Measurements from ENCODE around the gene PNKD.

DNA sequence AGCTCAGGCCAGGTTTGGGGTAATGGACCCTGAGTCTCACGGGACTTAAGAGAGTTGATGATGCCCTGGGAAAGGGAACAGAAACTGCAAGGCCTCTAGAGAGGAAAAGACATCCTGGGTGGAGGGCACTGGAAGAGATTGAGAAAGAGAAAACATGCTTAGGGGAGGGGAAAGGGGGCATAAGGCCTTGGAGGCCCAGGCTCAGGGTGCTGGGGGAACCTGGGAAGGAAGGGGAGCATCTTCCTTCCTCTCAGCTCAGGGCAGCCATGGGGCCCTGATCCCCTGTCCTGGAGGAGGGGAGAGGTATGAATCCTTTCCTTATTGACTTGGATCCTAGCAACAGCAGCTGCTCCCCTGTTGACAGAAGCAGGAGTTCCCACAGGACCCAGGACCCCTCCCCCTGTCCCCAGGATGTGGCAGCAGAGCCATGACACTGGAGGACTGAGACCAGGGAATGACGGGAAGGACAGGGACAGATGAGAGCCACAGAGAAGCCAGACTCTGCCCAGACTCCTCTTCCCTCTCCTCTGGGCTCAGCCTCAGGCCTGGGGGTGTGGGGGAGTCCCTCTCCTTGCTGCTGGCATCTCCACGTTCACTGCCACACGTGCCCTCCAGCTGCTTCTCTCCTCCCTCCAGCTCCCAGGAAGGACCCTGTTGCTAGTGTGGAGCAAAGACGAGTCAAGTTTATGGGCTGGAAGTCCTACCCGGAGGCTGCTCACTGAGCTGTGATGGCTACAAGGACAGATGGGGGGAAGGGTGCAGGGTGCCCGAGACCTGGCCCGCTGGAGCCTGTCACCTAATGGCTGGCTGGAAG lies 8.7 kb upstream of the PNKD start:
- TF ChIP-seq, protein P1, sequence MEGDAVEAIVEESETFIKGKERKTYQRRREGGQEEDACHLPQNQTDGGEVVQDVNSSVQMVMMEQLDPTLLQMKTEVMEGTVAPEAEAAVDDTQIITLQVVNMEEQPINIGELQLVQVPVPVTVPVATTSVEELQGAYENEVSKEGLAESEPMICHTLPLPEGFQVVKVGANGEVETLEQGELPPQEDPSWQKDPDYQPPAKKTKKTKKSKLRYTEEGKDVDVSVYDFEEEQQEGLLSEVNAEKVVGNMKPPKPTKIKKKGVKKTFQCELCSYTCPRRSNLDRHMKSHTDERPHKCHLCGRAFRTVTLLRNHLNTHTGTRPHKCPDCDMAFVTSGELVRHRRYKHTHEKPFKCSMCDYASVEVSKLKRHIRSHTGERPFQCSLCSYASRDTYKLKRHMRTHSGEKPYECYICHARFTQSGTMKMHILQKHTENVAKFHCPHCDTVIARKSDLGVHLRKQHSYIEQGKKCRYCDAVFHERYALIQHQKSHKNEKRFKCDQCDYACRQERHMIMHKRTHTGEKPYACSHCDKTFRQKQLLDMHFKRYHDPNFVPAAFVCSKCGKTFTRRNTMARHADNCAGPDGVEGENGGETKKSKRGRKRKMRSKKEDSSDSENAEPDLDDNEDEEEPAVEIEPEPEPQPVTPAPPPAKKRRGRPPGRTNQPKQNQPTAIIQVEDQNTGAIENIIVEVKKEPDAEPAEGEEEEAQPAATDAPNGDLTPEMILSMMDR (IDR thresholded peaks at IDR 0.05; ENCODE audit: insufficient read depth, low read length, poor library complexity, severe bottlenecking), result no peak
- TF ChIP-seq EZH2phosphoT487 (conservative IDR thresholded peaks at IDR 0.05; ENCODE audit: low read length), result no peak

All from SU-DHL-6 (cell line).